Lower lobe of right lung (tissue), 2 donors: ENCODE data around the gene GRIFIN. TPM values are rescaled to one million over a fixed set of nuclear protein-coding genes. Genes with fewer than 3 reads are reported as not detected.

Experiments
- ATAC-seq, 2 donors: fragments of 200-7000 bp; cut with Tn5 transposase; one replicate each; pipeline ENCODE4 v1.9.1; 2020 to 2022; ENCODE audit warnings: mild to moderate bottlenecking in 2 of 2, moderate library complexity in 2 of 2
- DNase-seq: peaks from one replicate; pipeline ENCODE4 v3.0.0-alpha.2; 2020
- H3K27ac ChIP-seq: fragments of 200-600 bp; one replicate; pipeline ENCODE4 v1.8.0; 2022
- H3K27me3 ChIP-seq: fragments of 200-600 bp; one replicate; pipeline ENCODE4 v1.8.0; 2022; ENCODE audit warnings: low read depth
- H3K36me3 ChIP-seq: fragments of 200-600 bp; one replicate; pipeline ENCODE4 v1.8.0; 2022; ENCODE audit warnings: mild to moderate bottlenecking
- H3K4me1 ChIP-seq: fragments of 200-600 bp; one replicate; pipeline ENCODE4 v1.8.0; 2022
- H3K4me3 ChIP-seq: fragments of 200-600 bp; one replicate; pipeline ENCODE4 v1.8.0; 2022; ENCODE audit warnings: mild to moderate bottlenecking
- H3K9me3 ChIP-seq: fragments of 200-600 bp; one replicate; pipeline ENCODE4 v1.8.0; 2022
- intact Hi-C: fragments of 100-400 bp; cut with DNase I; formaldehyde crosslinking; loops from one replicate; pipeline ENCODE4 v1.11.0; 2022
- total RNA-seq: library from RNA; stranded (reverse); fragmentation: NEBNext Ultra II Directional; extraction: Animal tissue kit (Norgen Biotek cat#: 25700); gene quantifications from one replicate; pipeline ENCODE4 v1.2.1, GENCODE V29; 2021
- TF ChIP-seq, protein P1 (sequence below): fragments of 200-600 bp; IDR thresholded peaks from one replicate; pipeline ENCODE4 v1.8.0; 2022; ENCODE audit warnings: antibody characterized with exemption, mild to moderate bottlenecking
- donor health status: DM: no; HTN: yes; CAD: no; lungs with severe emphysema.

The GRIFIN gene
- total RNA-seq, 1 donor from 2014 or later, result not detected

DNA sequence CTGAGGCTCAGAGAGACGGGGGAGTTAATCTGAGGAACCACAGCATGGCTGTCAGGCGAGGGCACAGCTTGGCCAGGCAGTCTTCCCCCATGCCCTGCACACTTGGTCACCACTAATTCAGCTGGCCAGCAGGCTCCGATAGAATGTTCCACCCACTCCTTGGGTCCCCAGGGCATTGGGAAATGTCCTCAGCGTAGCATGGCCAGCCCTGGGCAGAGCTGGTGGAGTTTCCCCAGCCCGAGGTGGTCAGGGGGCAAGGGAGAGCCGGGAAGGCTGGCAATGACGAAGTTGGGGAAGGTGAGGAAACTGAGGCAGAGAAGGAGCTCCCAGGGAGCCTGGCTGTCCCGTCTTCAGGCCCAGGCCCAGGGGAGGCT lies 12.1 kb upstream of the GRIFIN start:
- H3K36me3 ChIP-seq, result no peaks in the 10 kb centered on the region
- peaks cover 30% of the 10 kb centered on the region for H3K4me1 ChIP-seq
- DNase-seq (no peak), ATAC-seq (no peak)
- H3K4me3 ChIP-seq, result no peak overlapping the region
- intact Hi-C loops, result no loop called here
- TF ChIP-seq, protein P1, sequence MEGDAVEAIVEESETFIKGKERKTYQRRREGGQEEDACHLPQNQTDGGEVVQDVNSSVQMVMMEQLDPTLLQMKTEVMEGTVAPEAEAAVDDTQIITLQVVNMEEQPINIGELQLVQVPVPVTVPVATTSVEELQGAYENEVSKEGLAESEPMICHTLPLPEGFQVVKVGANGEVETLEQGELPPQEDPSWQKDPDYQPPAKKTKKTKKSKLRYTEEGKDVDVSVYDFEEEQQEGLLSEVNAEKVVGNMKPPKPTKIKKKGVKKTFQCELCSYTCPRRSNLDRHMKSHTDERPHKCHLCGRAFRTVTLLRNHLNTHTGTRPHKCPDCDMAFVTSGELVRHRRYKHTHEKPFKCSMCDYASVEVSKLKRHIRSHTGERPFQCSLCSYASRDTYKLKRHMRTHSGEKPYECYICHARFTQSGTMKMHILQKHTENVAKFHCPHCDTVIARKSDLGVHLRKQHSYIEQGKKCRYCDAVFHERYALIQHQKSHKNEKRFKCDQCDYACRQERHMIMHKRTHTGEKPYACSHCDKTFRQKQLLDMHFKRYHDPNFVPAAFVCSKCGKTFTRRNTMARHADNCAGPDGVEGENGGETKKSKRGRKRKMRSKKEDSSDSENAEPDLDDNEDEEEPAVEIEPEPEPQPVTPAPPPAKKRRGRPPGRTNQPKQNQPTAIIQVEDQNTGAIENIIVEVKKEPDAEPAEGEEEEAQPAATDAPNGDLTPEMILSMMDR, result no peak
- no peak overlapping the region for H3K27ac ChIP-seq
- H3K27me3 ChIP-seq, result peaks cover 4% of the 10 kb centered on the region
- no peaks in the 10 kb centered on the region for H3K9me3 ChIP-seq

DNA sequence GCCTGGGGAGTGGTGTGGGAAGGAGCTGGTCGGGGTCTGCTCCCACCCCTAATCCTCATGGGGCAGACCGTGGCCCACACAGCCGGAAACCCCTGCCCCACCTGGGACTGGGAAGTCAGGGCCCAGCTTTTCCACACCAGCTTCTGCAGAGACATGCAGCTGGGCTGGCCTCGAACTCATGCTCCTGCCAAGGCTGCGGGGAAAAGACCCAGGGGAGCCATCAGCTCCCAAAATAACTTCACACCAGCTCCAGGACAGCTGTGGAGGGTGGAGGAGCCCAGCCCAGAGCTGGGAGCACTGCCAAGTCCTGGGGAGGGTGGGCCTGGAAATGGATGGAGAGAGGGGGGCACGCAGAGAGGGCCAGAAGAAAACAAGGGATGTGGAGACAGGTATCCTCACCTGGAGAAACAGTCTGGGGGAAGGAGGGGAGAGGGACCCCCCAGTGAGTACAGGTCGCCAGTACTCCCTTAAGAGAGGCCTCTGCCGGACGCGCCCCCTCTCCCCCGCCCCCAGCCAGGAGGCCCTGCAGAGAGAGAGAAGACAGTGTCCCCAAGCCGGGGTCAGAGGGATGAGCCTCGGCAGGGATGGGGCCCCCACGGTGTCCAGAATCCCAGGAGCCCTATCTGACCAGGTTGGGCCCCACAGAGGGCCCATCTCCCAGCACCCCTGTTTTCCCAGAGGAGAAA lies 11.5 kb upstream of the GRIFIN start:
- no peak overlapping the region for H3K4me3 ChIP-seq
- peaks cover 4% of the 10 kb centered on the region for H3K27me3 ChIP-seq
- H3K9me3 ChIP-seq, result peaks cover 3% of the 10 kb centered on the region
- peaks cover 25% of the 10 kb centered on the region for H3K4me1 ChIP-seq
- TF ChIP-seq, protein P1, result no peak
- intact Hi-C loops, result no loop called here
- H3K27ac ChIP-seq, result no peak overlapping the region
- no peaks in the 10 kb centered on the region for H3K36me3 ChIP-seq
- DNase-seq (no peak), ATAC-seq (no peak)

DNA sequence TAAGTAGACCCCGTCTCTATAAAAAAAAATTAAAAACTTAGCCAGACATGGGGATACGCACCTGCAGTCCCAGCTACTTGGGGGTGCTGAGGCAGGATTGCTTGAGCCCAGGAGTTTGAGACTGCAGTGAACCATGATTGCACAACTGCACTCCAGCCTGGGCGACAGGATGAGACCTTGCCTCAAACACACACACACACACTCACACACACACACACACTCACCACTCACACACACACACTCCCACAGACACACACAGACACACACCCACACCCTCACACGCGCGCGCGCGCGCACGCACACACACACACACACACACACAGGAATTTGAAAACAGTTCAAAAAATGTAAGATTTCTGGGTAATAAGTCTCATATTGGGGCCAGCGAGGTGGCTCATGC lies 8.7 kb upstream of the GRIFIN start:
- intact Hi-C loops, result no loop called here
- H3K4me3 ChIP-seq, result no peak overlapping the region
- H3K36me3 ChIP-seq, result no peaks in the 10 kb centered on the region
- H3K9me3 ChIP-seq, result peaks cover 3% of the 10 kb centered on the region
- H3K4me1 ChIP-seq, result peaks cover 19% of the 10 kb centered on the region
- DNase-seq (no peak), ATAC-seq (no peak)
- TF ChIP-seq, protein P1, result no peak
- no peak overlapping the region for H3K27ac ChIP-seq
- H3K27me3 ChIP-seq, result peaks cover 16% of the 10 kb centered on the region

DNA sequence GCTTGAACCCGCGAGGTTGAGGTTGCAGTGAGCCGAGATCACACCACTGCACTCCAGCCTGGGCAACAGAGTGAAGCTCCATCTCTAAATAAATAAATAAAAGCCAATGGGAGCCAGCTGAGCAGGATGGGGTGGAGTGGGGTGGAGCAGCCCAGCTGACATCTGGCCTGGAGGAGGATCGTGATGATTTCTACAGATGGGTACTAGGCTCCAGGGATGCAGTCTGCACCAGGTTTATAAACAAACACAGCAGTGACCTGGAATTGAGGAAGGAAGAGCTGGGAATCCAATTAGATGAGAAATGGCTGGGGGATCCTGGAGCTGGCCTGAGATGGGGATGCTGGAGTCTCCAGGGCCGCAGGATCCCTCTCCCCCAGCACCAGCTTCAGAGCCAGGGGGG lies 7.3 kb upstream of the GRIFIN start:
- Histone ChIP-seq H3K36me3 (no peaks in the 10 kb centered on the region), H3K4me1 (peaks cover 14% of the 10 kb centered on the region), H3K9me3 (peaks cover 3% of the 10 kb centered on the region), H3K4me3 (no peak overlapping the region), H3K27ac (no peak overlapping the region), H3K27me3 (peaks cover 21% of the 10 kb centered on the region)
- intact Hi-C loops, result no loop called here
- no peak for ATAC-seq
- no peak for DNase-seq
- TF ChIP-seq, protein P1, result no peak

DNA sequence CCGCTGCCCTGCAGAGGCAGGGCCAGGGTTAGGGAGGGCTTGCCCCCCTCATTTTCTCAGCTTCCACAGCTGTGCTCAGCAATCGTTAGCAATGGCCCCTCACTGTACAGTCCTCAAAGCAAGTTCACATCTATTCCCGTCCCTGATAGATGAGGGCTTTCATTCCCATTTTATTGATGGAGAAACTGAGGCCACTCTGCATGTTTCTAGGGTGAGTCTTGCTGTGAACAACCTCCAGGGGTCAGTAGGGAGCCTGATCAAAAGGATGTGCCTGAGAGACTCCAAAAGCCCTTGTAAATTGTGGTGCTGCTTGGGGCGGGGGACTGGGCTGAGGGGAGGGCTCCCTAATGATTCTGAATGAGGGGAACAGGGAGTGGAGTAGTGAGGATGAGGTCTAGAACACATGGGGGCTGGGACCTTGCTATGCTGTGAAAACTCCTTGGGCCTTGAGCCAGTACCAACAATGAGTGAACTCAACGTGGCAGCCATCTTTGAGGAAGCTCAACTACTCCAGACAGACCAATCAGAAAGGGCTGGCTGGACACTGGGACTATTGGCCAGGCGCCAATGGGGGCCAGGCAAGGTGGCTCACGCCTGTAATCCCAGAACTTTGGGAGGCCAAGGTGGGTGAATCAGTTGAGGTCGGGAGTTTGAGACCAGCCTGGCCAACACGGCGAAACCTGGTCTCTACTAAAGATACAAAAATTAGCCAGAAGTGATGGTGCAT lies 6.7 kb upstream of the GRIFIN start:
- ATAC-seq (no peak), DNase-seq (no peak)
- Histone ChIP-seq H3K4me3 (no peak overlapping the region), H3K36me3 (no peaks in the 10 kb centered on the region), H3K27me3 (peaks cover 25% of the 10 kb centered on the region), H3K4me1 (peaks cover 18% of the 10 kb centered on the region), H3K9me3 (peaks cover 3% of the 10 kb centered on the region), H3K27ac (no peak overlapping the region)
- TF ChIP-seq, protein P1, result no peak
- intact Hi-C loops, result no loop called here
